ENCODE measurements around the gene DEDD2. TPM values are rescaled to one million over a fixed set of nuclear protein-coding genes. Genes with fewer than 3 reads are reported as not detected.
"Not testable (repeated sequence)": the region's sequence is repeated elsewhere in the genome, so short reads cannot be mapped to it uniquely, and the experiment has no call there.

DEDD2 gene
- total RNA-seq (2014; rRNA removed) (34.4 and 38.2 TPM in 2 replicates), Bru-seq, nascent RNA (percentile 62 among the genes with signal in this experiment), BruChase-seq, experiment 1, labeled RNA remaining after a 6-hour chase (percentile 58 among the genes with signal in this experiment), BruChase-seq, experiment 2, labeled RNA remaining after a 2-hour chase (percentile 67 among the genes with signal in this experiment)
- long read RNA-seq, transcript DEDD2-205 (5 exons, 1,183 nt): major isoform, 20 of 47 reads
- long read RNA-seq, transcript DEDD2-203 (4 exons, 1,586 nt): minor isoform, 8 of 47 reads
- long read RNA-seq, partial matches to known transcripts: 5 of 47 reads
- long read RNA-seq, other reads (novel, unspliced or antisense): 10 of 47 reads

DNA sequence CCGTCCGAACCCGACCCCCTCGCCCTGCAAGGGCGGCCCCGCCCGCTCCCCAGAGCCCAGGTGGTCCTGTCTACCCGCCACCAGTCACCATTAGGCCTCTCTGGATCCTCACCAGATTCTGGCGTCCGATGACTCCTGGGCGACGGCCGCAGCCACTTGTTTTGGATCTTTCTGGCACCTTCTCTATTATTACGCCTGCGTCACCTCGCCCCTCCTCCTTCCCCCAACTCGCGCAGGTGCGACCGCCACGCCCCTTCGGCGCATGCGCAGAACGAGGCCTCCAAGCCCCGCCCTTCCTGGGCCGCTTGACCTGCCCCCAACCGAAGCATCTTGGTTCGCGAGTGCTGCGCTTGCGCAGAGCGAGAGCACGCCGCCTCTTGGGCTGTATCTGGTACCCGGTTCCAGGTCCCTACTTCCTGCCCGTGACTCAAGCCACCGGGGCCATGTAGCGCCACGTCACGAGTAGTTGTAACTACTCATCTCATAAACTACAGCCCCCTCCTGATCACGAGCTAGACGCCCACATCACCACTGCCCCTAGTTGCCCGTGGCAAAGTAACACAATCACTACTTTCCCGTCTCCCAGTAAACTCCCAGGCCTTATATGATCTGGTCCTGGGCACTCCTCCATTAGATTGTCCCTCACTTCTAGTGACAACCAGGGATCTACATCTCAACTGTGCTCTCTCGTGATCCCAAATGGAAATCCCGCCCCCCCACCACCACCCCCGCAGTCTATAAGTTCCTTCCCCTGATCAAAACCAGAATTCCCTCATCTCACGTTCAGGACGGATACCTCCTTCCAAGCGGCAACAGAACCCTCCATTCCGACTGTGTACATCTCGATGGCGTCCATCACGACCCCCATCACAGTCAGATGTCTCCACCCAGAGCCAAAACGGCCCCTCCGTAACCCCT is at the start of gene DEDD2:
Gene DEDD2, minus strand, starts transcription at position 158 of the 918 bp plus-strand sequence. CDS start 670 bp downstream, outside the sequence.
- peaks cover 27% of the 10 kb centered on the region for H3K4me1 ChIP-seq (ENCODE audit: insufficient read depth, low read length)
- H3K79me2 ChIP-seq (ENCODE audit: low read length): peaks cover 78% of the 10 kb centered on the region
- H3K9me2 ChIP-seq (replicated peaks; ENCODE audit: low read length): no peaks in the 10 kb centered on the region
- no peaks in the 10 kb centered on the region for H3K9me3 ChIP-seq (ENCODE audit: low read length)
- ChIA-PET POLR2A (ENCODE audit: unreplicated experiment) (interaction anchor here (0.5 kb wide), 1 partner anchor 25 kb away, joined by 4 read pairs; the partner anchor contains the start of gene GSK3A), CTCF (no interaction called here)
- peak within 1 kb of the TSS; percentile 79 for H3K9ac ChIP-seq (ENCODE audit: low read length)
- H3K27me3 ChIP-seq (ENCODE audit: low read length): no peaks in the 10 kb centered on the region
- H3F3A ChIP-seq (ENCODE audit: low read length, unreplicated experiment): no peaks in the 10 kb centered on the region
- H4K20me1 ChIP-seq (ENCODE audit: low read length): peaks cover 13% of the 10 kb centered on the region
- H3K36me3 ChIP-seq (ENCODE audit: low read depth, low read length): peaks cover 10% of the 10 kb centered on the region; the same call in 1 of the 2 replicates
- H3K4me2 ChIP-seq (ENCODE audit: low read length): peak within 1 kb of the TSS; percentile 99
- intact Hi-C loops (cut with micrococcal nuclease): loop anchor here (2.0 kb wide), 1 partner anchor 25 kb away; the partner anchor contains the start of gene GSK3A
- peak within 1 kb of the TSS; percentile 87 for H3K27ac ChIP-seq (ENCODE audit: low read length)
- BruUV-seq (replicated peaks): TSS peak; percentile 16
- peak within 1 kb of the TSS; percentile 61 for H2AFZ ChIP-seq (ENCODE audit: low read length)
- ATAC-seq (peak; percentile 72), DNase-seq (peak; percentile 96)
- peak within 1 kb of the TSS; percentile 97 for H3K4me3 ChIP-seq (ENCODE audit: low read length)
- no peak for TF ChIP-seq CTCF (conservative IDR thresholded peaks at IDR 0.05; ENCODE audit: low read depth, low read length)
- TF ChIP-seq EZH2 (IDR thresholded peaks at IDR 0.05; ENCODE audit: low read length, unreplicated experiment): no peak
- TF ChIP-seq EZH2phosphoT487 (IDR thresholded peaks at IDR 0.05; ENCODE audit: borderline replicate concordance, low read length): no peak

- H3K4me3 ChIP-seq (ENCODE audit: low read length): peak overlapping the region; percentile 80; the same call in 1 of the 2 replicates
- CTCF ChIA-PET: interaction anchor here (0.6 kb wide), 1 partner anchor 79 kb away, joined by 17 read pairs; no protein-coding TSS in a partner anchor
- H3K27ac ChIP-seq (ENCODE audit: low read length); intact Hi-C loops (cut with micrococcal nuclease); BruUV-seq (replicated peaks); H3K9me3 ChIP-seq (ENCODE audit: low read length); H3K9me2 ChIP-seq (replicated peaks; ENCODE audit: low read length); H3K9ac ChIP-seq (ENCODE audit: low read length); ATAC-seq; H4K20me1 ChIP-seq (ENCODE audit: low read length); DNase-seq; POLR2A ChIA-PET (ENCODE audit: unreplicated experiment); H3F3A ChIP-seq (ENCODE audit: low read length, unreplicated experiment); H3K36me3 ChIP-seq (ENCODE audit: low read depth, low read length); H3K27me3 ChIP-seq (ENCODE audit: low read length): not testable (repeated sequence)
- H3K4me2 ChIP-seq (ENCODE audit: low read length): peak overlapping the region; percentile 99
- H3K79me2 ChIP-seq (ENCODE audit: low read length): peaks cover 26% of the 10 kb centered on the region
- H2AFZ ChIP-seq (ENCODE audit: low read length): peak overlapping the region; percentile 96; the same call in 1 of the 2 replicates
- H3K4me1 ChIP-seq (ENCODE audit: insufficient read depth, low read length): peaks cover 22% of the 10 kb centered on the region
Observed at GRCh38 chr19:42266928-42267603, 49.6 kb upstream of the DEDD2 start.

- H3K9me2 ChIP-seq (replicated peaks; ENCODE audit: low read length); H3K9me3 ChIP-seq (ENCODE audit: low read length); H3K27me3 ChIP-seq (ENCODE audit: low read length); H2AFZ ChIP-seq (ENCODE audit: low read length); ATAC-seq; POLR2A ChIA-PET (ENCODE audit: unreplicated experiment); H3K4me3 ChIP-seq (ENCODE audit: low read length); H3K9ac ChIP-seq (ENCODE audit: low read length); DNase-seq; intact Hi-C loops (cut with micrococcal nuclease); BruUV-seq (replicated peaks); H3K4me2 ChIP-seq (ENCODE audit: low read length); H3K36me3 ChIP-seq (ENCODE audit: low read depth, low read length); H4K20me1 ChIP-seq (ENCODE audit: low read length); CTCF ChIA-PET; H3K27ac ChIP-seq (ENCODE audit: low read length); H3F3A ChIP-seq (ENCODE audit: low read length, unreplicated experiment): not testable (repeated sequence)
- peaks cover 19% of the 10 kb centered on the region for H3K4me1 ChIP-seq (ENCODE audit: insufficient read depth, low read length)
- peaks cover 16% of the 10 kb centered on the region for H3K79me2 ChIP-seq (ENCODE audit: low read length)
Observed at GRCh38 chr19:42266105-42266504, 48.6 kb upstream of the DEDD2 start.
